Mesenchymal stem cell (in vitro differentiated cells and primary cell): ENCODE measurements around the gene EGLN2.
A peak's percentile ranks its signal among the peaks of the same experiment; 100 is the strongest.
"Not testable (repeated sequence)": the region's sequence is repeated elsewhere in the genome, so short reads cannot be mapped to it uniquely, and the experiment has no call there.

Experiments used
- DNase-seq: peaks from one replicate; pipeline ENCODE4 v3.0.0-alpha.2; 2013
- H2AFZ ChIP-seq: one replicate; pipeline ENCODE4 v1.6.1; 2013; ENCODE audit warnings: low read depth, mild to moderate bottlenecking, control low read depth, inconsistent platforms, low read length, moderate library complexity
- H2AK5ac ChIP-seq: 2 replicates; pipeline ENCODE4 v1.6.1; 2013; ENCODE audit warnings: low read length, moderate library complexity, mild to moderate bottlenecking, inconsistent platforms; ENCODE audit not compliant: severe bottlenecking
- H2BK120ac ChIP-seq: one replicate; pipeline ENCODE4 v1.6.1; 2013; ENCODE audit warnings: low read depth, mild to moderate bottlenecking, inconsistent platforms, low read length, moderate library complexity
- H2BK12ac ChIP-seq, 2 experiments: one replicate each; pipeline ENCODE4 v1.6.1; 2013; ENCODE audit warnings: inconsistent platforms in 2 of 2, low read length in 2 of 2, mild to moderate bottlenecking in 2 of 2, moderate library complexity in 2 of 2, control low read depth in 1 of 2
- H2BK15ac ChIP-seq: one replicate; pipeline ENCODE4 v1.6.1; 2013; ENCODE audit warnings: mild to moderate bottlenecking, low read depth, inconsistent platforms; ENCODE audit not compliant: poor library complexity, severe bottlenecking
- H2BK5ac ChIP-seq: 2 replicates; pipeline ENCODE4 v1.6.1; 2013; ENCODE audit warnings: low read depth, mild to moderate bottlenecking, low read length, control low read depth, inconsistent platforms; ENCODE audit not compliant: poor library complexity, severe bottlenecking
- H3K14ac ChIP-seq, 2 experiments: one replicate each; pipeline ENCODE4 v1.6.1; 2013; ENCODE audit warnings: inconsistent platforms in 2 of 2, low read length in 2 of 2, control low read depth in 1 of 2, mild to moderate bottlenecking in 1 of 2, moderate library complexity in 1 of 2
- H3K18ac ChIP-seq, 2 experiments: one replicate each; pipeline ENCODE4 v1.6.1; 2013; ENCODE audit warnings: inconsistent platforms in 2 of 2, low read length in 2 of 2, control low read depth in 1 of 2, low read depth in 1 of 2, mild to moderate bottlenecking in 1 of 2
- H3K23ac ChIP-seq, 2 experiments: one replicate each; pipeline ENCODE4 v1.6.1; 2013; ENCODE audit warnings: inconsistent platforms in 2 of 2, low read length in 2 of 2, mild to moderate bottlenecking in 2 of 2, moderate library complexity in 2 of 2, control low read depth in 1 of 2
- H3K27ac ChIP-seq: 2 replicates; pipeline ENCODE4 v1.5.1; 2013; ENCODE audit warnings: mild to moderate bottlenecking, moderate library complexity, low read length, control low read depth, inconsistent platforms; ENCODE audit not compliant: poor library complexity, severe bottlenecking
- H3K27me3 ChIP-seq, 2 experiments: 2 replicates each; pipeline versions ENCODE4 v1.6.1 to v1.7.0; 2013; ENCODE audit warnings: low read length in 2 of 2, mild to moderate bottlenecking in 2 of 2, moderate library complexity in 2 of 2, control low read depth in 1 of 2, inconsistent platforms in 1 of 2; ENCODE audit not compliant: control insufficient read depth in 1 of 2, insufficient read depth in 1 of 2
- H3K36me3 ChIP-seq, 2 experiments: 2 replicates each; pipeline versions ENCODE4 v1.6.1 to v1.7.0; 2013; ENCODE audit warnings: low read length in 2 of 2, control low read depth in 1 of 2, inconsistent platforms in 1 of 2, low read depth in 1 of 2, mild to moderate bottlenecking in 1 of 2; ENCODE audit not compliant: insufficient read depth in 2 of 2, control insufficient read depth in 1 of 2
- H3K4ac ChIP-seq, 2 experiments: one replicate each; pipeline ENCODE4 v1.6.1; 2013; ENCODE audit warnings: inconsistent platforms in 2 of 2, low read length in 2 of 2, mild to moderate bottlenecking in 2 of 2, moderate library complexity in 2 of 2, control low read depth in 1 of 2, low read depth in 1 of 2
- H3K4me1 ChIP-seq: 2 replicates; pipeline ENCODE4 v1.6.1; 2013; ENCODE audit warnings: low read depth, low read length, control low read depth; ENCODE audit not compliant: control insufficient read depth, insufficient read depth
- H3K4me2 ChIP-seq: 2 replicates; pipeline ENCODE4 v1.6.1; 2013; ENCODE audit warnings: low read length, mild to moderate bottlenecking, inconsistent platforms; ENCODE audit not compliant: poor library complexity, severe bottlenecking
- H3K4me3 ChIP-seq, 2 experiments: 2 replicates each; pipeline versions ENCODE4 v1.5.1 to v1.7.0; 2013; ENCODE audit warnings: low read length in 2 of 2, mild to moderate bottlenecking in 2 of 2, control low read depth in 1 of 2, low read depth in 1 of 2; ENCODE audit not compliant: insufficient read depth in 1 of 2
- H3K79me1 ChIP-seq: replicated peaks from 2 replicates; pipeline ENCODE4 v1.6.1; 2013; ENCODE audit warnings: mild to moderate bottlenecking, control low read depth, low read length, inconsistent platforms; ENCODE audit not compliant: poor library complexity, severe bottlenecking
- H3K9ac ChIP-seq: 2 replicates; pipeline ENCODE4 v1.7.0; 2013; ENCODE audit warnings: mild to moderate bottlenecking, low read length, moderate library complexity
- H3K9me3 ChIP-seq: 2 replicates; pipeline ENCODE4 v1.7.0; 2013; ENCODE audit warnings: mild to moderate bottlenecking, low read length; ENCODE audit not compliant: control insufficient read depth
- H4K8ac ChIP-seq: one replicate; pipeline ENCODE4 v1.6.1; 2013; ENCODE audit warnings: inconsistent platforms, mild to moderate bottlenecking, low read length, moderate library complexity
- H4K91ac ChIP-seq: one replicate; pipeline ENCODE4 v1.6.1; 2013; ENCODE audit warnings: mild to moderate bottlenecking, low read length, inconsistent platforms
- WGBS: methylation state at CpG from one replicate; pipeline ENCODE4 v1.1.7; 2013; ENCODE audit warnings: mixed read lengths; 5-methylcytosine and 5-hydroxymethylcytosine counted together

Gene EGLN2

DNA sequence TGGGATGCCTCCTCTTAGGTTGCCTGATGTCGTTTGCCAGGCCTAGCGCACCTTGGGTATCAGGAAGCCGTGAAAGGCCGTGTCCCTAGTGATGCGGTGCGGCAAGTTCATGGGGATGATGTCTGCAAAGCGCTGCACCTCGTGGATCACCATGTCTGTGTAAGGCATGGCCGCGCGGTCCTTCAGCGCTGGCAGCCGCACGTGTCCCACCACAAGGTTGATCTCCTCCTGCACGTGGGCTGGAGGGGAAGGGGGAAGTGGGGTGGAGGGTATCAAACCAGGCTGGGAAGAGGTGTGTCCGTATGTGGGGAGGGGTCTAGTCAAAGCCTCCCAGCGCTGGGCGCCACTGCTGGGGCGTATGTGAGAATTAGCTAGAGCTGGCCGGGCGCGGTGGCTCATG lies 23.2 kb downstream of the EGLN2 start:
- peak overlapping the region in 1 of 2 experiments; percentile 8 for H3K4ac ChIP-seq
- peaks cover 7% of the 10 kb centered on the region in 2 experiments for H3K36me3 ChIP-seq
- no peak overlapping the region for H4K8ac ChIP-seq
- H3K4me1 ChIP-seq, result peaks cover 14% of the 10 kb centered on the region
- peak overlapping the region; percentile 69 to 75 for H2BK12ac ChIP-seq
- no peaks in the 10 kb centered on the region for H3K79me1 ChIP-seq
- H3K27me3 ChIP-seq, result no peaks in the 10 kb centered on the region
- H3K23ac ChIP-seq, result no peak overlapping the region
- no peak overlapping the region for H3K27ac ChIP-seq
- 92% methylated on average over 22 of the region's 22 CpGs for WGBS
- H3K9me3 ChIP-seq, result no peaks in the 10 kb centered on the region
- H2BK120ac ChIP-seq, result peak overlapping the region; percentile 69
- peak overlapping the region; percentile 71 for H4K91ac ChIP-seq
- no peak overlapping the region for H2AK5ac ChIP-seq
- peak overlapping the region in 1 of 2 experiments; percentile 85 for H3K14ac ChIP-seq
- H2BK5ac ChIP-seq, result no peak overlapping the region
- no peak overlapping the region for H3K4me3 ChIP-seq
- H3K9ac ChIP-seq, result no peak overlapping the region
- H3K4me2 ChIP-seq, result no peak overlapping the region
- DNase-seq, result no peak
- H2AFZ ChIP-seq, result no peak overlapping the region
- peak overlapping the region; percentile 29 for H2BK15ac ChIP-seq
- peak overlapping the region; percentile 46 to 71 for H3K18ac ChIP-seq

DNA sequence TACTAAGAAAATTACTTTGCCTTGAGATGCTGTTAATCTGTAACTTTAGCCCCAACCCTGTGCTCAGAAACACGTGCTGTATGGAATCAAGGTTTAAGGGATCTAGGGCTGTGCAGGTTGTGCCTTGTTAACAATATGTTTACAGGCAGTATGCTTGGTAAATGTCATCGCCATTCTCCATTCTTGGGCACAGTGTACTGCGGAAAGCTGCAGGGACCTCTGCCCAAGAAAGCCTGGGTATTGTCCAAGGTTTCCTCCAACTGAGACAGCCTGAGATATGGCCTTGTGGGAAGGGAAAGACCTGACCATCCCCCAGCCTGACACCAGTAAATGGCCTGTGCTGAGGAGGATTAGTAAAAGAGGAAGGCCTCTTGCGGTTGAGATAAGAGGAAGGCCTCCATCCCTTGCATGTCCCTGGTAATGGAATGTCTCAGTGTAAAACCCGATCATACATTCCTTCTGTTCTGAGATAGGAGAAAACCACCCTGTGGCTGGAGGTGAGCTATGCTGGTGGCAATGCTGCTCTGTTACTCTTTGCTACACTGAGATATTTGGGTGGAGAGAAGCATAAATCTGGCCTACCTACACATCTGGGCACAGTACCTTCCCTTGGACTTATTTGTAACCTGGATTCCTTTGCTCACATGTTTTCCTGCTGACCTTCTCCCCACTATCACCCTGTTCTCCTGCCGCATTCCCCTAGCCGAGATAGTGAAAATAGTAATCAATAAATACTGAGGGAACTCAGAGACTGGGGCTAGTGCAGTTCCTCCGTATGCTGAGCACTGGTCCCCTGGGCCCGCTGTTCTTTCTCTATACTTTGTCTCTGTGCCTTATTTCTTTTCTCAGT lies 23.9 kb downstream of the EGLN2 start:
- peak overlapping the region in 1 of 2 experiments; percentile 58 for H3K4ac ChIP-seq
- not testable (repeated sequence) for H3K23ac ChIP-seq, H3K79me1 ChIP-seq, H2AFZ ChIP-seq, H3K27ac ChIP-seq, H2BK12ac ChIP-seq, H3K4me3 ChIP-seq, H3K14ac ChIP-seq, H2BK5ac ChIP-seq, H3K9ac ChIP-seq, H3K27me3 ChIP-seq, H3K4me2 ChIP-seq, H4K91ac ChIP-seq, H2BK120ac ChIP-seq, H2AK5ac ChIP-seq, H2BK15ac ChIP-seq, H3K9me3 ChIP-seq
- peaks cover 14% of the 10 kb centered on the region for H3K4me1 ChIP-seq
- WGBS, result 70% methylated on average over 7 of the region's 9 CpGs
- peak; percentile 64 for DNase-seq
- peak overlapping the region; percentile 36 for H4K8ac ChIP-seq
- peak overlapping the region in 1 of 2 experiments; percentile 37 for H3K18ac ChIP-seq
- H3K36me3 ChIP-seq, result peaks cover 11 to 14% of the 10 kb centered on the region in 2 experiments

DNA sequence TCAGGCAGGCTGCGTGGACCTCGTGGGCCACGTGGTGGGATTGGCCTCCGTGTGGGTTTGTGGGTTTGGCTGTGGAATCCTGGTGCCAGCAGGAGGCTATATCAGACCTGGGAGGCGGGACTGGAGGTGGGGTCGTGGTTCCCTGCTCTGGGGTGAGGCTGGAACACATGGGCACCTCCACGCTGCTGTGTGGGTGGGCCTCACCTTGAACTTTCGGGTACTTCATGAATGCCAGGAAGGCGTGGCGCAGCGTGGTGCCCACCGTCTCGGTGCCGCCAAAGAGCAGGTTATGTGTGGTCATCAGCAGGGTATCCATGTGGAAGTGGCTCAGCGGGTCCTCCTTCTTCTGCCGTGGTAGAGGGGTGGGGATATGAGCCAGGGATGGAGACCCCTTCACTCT lies 25.9 kb downstream of the EGLN2 start:
- not testable (repeated sequence) for H3K18ac ChIP-seq, H3K27me3 ChIP-seq, H2BK5ac ChIP-seq, H3K14ac ChIP-seq, H3K9ac ChIP-seq, H3K4me2 ChIP-seq, H2BK120ac ChIP-seq, H2BK15ac ChIP-seq, H2AK5ac ChIP-seq, H3K27ac ChIP-seq, H4K91ac ChIP-seq, H3K79me1 ChIP-seq, H3K4me3 ChIP-seq, H3K23ac ChIP-seq, DNase-seq, H3K4ac ChIP-seq, H2AFZ ChIP-seq, H3K9me3 ChIP-seq
- H4K8ac ChIP-seq, result peak overlapping the region; percentile 42
- WGBS, result 97% methylated on average over 16 of the region's 16 CpGs
- H2BK12ac ChIP-seq, result peak overlapping the region in 1 of 2 experiments; percentile 27
- peaks cover 10% of the 10 kb centered on the region for H3K4me1 ChIP-seq
- H3K36me3 ChIP-seq, result peaks cover 11 to 28% of the 10 kb centered on the region in 2 experiments

DNA sequence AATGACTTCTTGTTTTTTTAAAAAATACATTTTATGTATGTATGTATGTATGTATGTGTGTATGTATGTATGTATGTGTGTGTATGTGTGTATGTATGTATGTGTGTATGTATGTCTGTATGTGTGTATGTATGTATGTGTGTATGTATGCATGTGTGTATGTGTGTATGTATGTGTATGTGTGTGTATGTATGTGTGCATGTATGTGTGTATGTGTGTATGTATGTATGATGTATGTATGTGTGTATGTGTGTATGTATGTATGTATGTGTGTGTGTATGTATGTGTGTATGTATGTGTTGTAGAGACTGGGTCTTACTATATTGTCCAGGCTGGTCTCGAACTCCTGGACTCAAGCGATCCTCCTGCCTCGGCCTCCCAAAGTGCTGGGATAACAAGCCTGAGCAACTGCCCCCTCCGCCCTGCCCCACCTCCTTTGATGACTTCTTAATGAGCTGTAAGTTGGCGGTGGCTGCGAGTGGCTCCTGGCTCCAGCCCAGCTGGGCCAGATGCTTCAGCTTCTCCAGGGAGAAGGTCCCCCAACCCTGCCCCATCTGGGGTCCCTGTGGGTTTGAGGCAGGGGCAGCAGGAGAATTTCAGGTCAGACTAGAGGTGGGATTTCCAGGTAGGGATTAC lies 26.6 kb downstream of the EGLN2 start:
- H3K23ac ChIP-seq, H3K79me1 ChIP-seq, H3K27me3 ChIP-seq, H3K18ac ChIP-seq, H3K4me3 ChIP-seq, H3K14ac ChIP-seq, H2BK5ac ChIP-seq, H2BK120ac ChIP-seq, DNase-seq, H4K8ac ChIP-seq, H2BK12ac ChIP-seq, H3K9me3 ChIP-seq, H2BK15ac ChIP-seq, H3K4ac ChIP-seq, H3K27ac ChIP-seq, H2AFZ ChIP-seq, H3K4me2 ChIP-seq, H2AK5ac ChIP-seq, H4K91ac ChIP-seq, H3K9ac ChIP-seq: not testable (repeated sequence)
- WGBS, result no CpG with 5 or more reads among the region's 6 CpGs
- H3K36me3 ChIP-seq, result peaks cover 11 to 28% of the 10 kb centered on the region in 2 experiments
- H3K4me1 ChIP-seq, result peaks cover 10% of the 10 kb centered on the region
